Measurements from ENCODE around the gene PIGR.

PIGR gene

DNA sequence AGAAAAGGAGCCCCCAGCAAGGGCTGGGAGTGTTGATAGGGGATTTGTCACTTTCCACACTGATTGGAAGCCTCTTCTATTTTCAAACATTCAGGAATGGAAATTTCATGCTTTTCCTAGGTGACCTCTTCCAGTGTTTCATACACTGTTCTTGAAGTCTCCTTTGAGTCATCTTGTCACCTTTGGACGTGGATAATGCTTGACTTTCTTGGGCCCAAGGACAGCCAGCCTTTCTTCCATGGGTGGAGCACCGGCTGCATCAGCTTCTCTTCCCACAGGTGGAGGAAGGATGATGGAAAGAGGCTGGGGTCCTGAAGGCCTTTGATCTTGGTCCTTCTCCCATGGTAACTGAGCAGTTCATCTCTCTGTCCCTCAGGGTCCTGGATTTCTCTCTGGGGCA lies 11.9 kb upstream of the PIGR start:
- DNase-seq, result no peak

GRCh38 chr1:206957639-206958038 lies 11.4 kb upstream of the PIGR start:
- DNase-seq, result no peak

DNA sequence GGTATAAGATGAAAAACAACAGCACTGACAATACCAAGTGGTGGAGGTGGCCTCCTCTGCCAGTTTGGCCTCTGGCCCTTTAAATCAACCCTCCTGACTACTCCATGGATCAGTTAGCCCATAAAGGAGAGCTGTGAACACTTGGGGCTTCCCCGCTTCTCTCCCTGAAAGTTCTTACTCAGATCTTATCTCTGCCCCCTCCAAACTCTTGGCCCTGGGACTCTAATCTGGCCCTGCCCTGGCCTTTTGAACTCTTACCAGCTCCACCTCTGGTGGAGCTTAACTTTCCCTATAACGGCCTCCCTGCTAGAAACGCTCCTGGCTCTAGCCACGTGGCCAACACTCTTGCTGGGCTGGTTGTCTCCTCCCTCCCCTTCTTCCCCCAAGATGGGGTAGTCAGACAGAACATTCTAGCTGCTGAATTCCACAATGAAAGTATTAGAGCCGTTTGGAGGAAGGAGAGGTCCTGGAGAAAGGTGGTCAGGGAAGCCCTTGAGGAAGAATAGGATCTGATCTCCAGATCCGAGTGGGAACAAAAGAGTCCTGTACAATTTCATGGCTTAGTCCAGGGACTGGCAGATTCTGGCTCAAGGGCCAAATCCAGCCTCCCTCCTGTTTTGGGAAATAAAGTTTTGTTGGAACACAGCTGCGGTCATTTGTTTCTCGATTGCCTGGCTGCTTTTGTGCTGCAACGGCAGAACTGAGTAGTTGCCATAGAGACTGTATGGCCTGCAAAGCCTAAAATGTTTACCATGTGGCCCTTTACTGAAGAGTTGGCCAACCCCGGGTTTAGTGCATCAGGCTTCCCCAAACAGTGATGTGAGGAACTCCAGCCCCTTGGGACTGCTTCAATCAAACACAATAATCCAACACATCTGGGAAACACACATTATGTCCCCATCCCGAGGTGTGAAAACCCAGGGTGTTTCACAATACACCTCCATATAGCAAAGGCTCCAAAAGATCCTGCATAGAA lies 9.5 kb upstream of the PIGR start:
- DNase-seq, result no peak

GRCh38 chr1:206954459-206955342 lies 8.4 kb upstream of the PIGR start:
- no peak for DNase-seq

GRCh38 chr1:206953626-206954025 lies 7.4 kb upstream of the PIGR start:
- no peak for DNase-seq

GRCh38 chr1:206953126-206953525 lies 6.9 kb upstream of the PIGR start:
- no peak for DNase-seq

DNA sequence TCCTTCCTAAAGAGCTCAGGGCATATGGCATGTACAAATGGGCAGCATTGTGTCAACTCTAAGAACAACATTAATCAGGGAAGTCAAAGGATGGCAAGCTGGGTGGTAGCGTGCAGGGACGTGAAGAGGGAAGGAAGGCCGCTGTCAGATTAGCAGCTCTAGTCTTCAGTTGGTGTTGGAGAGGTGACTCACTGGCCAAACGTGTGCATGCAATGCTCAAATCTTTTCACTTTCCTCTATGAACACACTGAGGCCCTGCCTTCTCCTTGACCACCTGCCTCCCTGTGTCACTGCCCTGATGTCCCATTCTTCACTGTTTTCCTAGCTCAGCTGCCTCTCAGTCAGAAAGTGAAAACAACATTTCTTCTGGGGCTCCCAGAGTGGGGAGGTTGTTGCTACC lies 5.9 kb upstream of the PIGR start:
- no peak for DNase-seq

DNA sequence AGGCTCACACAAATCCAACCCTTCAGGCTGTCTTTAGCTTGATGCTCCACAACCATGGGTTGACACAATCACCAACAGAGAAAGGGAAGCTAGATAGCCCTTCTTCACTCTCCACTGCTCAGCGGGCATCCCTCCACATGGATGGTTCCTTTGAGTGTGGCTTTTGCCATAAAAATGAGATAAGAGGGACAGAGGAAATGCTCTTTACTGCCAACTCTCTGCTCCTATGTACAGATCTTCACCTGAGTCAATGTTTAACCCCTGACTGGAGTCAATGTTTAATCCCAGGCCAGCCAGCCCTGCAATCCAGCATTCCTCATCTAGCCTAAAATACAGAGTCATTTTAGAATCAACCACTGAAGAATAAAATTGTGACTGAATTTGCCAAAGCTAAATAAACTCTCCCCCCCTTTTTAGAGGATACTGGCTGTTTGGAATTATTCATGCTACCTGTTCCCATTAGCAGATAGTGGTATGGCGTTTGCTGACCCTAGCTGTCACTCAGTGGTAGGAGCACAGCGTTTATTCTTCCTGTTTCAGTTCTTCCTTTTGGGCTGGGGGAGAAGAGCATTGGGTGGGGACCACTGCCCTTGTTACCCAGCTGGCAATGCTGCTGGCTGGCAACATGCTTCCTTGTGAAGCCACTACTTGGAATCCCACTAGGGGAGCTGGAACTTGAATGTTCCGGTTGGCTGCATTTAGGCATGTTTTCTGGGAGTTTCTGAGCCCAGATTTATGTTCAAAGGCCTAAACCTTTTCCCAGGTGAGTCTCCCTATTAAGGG lies 5.2 kb upstream of the PIGR start:
- DNase-seq, result no peak

DNA sequence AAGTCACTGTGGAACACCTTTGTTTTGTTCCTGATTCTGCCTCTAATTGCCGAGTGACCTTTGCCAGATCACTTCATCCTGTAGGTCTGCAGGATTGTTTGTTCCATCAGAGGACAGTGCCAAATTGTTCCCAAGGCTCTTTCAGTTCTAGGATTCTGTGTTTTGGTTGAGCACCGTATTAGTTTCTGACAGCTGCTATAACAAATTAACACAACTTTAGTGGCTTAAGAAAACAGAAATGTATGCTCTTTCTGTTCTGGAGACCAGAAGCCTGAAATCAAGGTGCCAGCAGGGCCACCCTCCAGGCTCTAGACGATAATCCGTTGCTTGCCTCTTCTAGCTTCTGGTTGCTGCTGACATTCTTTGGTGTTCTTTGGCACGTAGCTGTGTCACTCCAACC lies 3.4 kb upstream of the PIGR start:
- no peak for DNase-seq

DNA sequence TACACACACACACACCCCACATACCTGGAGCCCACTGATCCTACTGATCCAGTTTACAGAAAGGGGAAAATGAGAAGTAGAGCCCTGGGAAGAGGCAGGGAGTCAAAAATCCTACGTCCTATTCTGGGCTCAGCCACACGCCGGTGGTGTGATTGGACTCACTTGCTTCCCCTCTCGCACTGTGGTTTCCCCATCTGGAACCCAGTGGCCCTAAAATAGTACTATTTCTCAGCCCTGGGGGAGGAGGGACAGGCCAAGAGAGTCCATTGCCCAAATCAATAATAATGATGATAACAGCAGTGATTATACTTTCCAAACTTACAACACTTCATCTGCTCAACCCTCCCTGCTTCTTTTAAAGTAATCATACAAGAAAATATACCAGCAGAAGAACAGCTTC lies 2.9 kb upstream of the PIGR start:
- no peak for DNase-seq

DNA sequence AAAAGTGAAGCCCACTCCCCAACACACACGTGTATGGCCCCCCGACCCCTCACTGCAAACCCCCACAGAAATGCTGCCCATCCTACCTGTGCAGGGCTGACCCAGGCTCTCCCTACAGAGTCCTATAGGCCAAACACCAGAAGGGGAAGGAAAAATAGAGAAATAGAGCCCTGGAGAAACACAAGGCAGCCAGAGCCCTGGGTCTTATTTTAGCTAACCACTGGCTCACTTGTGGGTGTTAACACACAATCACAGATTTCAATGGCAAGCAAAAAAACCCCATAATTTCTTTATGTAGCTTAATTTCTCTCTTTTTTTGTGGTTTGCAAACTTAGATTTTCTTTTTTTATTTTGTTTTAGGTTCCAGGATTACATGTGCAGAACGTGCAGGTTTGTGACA lies 989 bp upstream of the PIGR start:
- no peak for DNase-seq

GRCh38 chr1:206945779-206946178 lies 487 bp downstream of the PIGR start:
- DNase-seq, result no peak

GRCh38 chr1:206944703-206945102 lies 1.6 kb downstream of the PIGR start:
- DNase-seq, result no peak

GRCh38 chr1:206941766-206942418 lies 4.4 kb downstream of the PIGR start:
- no peak for DNase-seq

- DNase-seq, result no peak
Observed at GRCh38 chr1:206940588-206940936, 5.7 kb downstream of the PIGR start.

- no peak for DNase-seq
Observed at GRCh38 chr1:206939841-206940587, 6.3 kb downstream of the PIGR start.

DNA sequence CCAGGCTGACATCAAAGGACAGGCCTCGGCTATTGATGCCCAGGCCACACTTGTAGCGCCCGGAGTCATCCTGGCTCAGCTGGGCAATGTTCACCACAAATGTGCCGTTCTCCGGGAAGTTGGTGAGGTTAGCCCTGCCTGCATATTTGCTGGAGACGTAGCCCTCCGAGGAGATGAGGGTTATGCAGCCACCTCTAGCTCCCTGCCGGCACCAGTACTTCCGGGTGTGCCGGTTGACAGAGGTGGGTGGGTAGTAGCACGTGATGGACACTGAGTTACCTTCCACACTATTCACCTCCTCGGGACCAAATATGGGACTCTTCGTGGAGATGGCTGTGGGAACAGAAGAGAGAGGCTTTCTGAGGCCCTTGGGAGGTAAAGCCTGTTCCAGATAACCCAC lies 7.1 kb downstream of the PIGR start:
- DNase-seq, result no peak

DNA sequence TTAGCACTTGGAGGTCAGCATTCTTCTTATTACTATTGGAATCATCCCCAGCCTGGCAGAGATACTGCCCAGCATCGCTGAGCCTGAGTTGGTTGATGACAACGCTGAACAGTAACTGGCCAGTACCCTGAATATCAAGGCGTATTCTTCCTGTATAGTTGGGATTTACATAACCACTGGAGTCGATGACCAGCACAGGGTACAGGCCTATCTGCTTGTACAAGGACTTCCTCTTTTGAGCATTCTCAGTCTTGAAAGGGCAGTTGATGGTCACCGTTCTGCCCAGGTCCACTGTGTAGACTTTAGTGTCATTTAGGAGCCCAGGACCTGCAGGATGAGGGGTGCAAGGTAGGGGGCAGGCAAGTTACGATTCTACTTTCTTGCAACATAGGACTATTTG lies 8.8 kb downstream of the PIGR start:
- no peak for DNase-seq

GRCh38 chr1:206935491-206936067 lies 10.7 kb downstream of the PIGR start:
- DNase-seq, result peak; percentile 14

- peak; percentile 66 for DNase-seq
Observed at GRCh38 chr1:206933333-206933945, 12.8 kb downstream of the PIGR start.

DNA sequence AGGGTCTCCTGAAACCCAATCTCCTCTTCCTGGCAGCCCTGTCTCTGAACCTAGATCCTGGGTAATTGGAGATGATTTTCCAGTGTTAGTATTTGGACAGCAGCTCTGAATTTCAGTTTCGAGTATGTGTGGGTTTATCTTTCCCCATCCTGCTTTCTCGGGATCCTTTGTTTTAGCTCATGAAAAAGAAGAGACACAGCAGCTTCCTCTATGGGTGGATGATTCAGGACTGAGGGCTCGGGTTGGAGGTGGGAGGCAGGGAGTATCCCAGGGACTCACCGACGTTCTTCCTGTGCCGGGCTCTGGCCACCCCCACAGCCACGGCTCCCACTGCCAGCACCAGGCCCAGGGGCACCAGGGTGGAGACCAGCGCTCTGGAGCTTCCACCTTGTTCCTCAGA lies 14.1 kb downstream of the PIGR start:
- DNase-seq, result no peak
